GM19099 (cell line): ENCODE data around the gene CFAP53.

Experiments used
- POLR2A ChIP-seq: IDR thresholded peaks from 3 replicates; pipeline ENCODE4 v1.6.1; 2011; ENCODE audit warnings: low read depth; ENCODE audit not compliant: insufficient read length; ENCODE audit errors: extremely low read depth

The CFAP53 gene

DNA sequence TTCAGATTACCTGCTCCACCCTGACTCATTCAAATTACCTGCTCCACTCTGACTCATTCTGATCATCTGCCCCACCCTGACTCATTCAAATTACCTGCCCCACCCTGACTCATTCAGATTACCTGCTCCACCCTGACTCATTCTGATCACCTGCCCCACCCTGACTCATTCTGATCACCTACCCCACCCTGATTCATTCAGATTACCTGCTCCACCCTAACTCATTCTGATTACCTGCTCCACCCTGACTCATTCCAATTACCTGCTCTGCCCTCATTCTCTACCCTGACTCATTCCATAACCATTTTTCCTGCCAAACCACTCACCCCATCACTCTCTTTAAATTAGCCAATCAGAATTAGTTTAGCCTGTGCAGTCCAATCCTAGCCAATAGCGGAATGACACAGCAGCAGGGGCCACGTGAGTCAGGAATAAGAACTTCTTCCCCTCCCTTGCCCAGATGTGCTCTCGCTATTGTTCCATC lies 26.2 kb downstream of the CFAP53 start:
- no peak for TF ChIP-seq POLR2A

DNA sequence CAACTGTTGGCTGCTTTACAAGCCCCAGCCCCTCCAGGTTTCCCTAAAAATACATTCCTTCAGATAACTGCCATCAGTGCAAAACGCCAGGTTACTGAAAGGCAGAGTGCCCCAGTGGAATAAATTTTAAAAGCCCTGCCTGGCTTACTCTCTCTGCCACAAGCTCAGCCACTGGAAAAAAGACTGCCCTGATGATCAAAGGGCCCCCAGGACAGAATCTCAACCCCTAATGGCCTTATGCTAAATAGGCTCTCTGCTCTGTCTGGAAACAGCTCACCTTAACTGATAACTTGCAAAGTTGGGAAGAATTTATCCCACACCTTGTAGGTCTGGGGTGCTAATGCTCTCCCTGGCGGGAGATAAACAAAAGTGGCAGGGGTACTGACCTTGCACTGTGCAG lies 33.9 kb downstream of the CFAP53 start:
- no peak for TF ChIP-seq POLR2A

DNA sequence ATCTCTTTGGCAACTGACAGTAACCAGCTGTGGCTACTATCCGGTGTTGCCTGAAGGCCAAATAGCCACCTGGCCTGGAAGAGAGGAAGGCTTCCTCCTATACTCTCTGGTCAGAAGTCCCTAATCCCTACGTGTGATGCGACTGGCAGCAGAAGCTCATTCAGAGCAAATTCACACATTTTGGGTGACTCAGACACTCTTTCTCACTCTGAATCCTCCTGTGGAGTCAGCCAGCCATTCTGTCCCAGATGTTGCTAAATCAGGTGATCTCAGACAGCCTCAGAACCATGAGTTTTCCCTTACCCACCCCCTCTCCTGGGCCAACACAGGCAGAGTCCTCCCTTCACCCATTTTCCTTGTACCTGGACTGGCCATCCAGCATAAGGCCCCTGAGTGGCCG lies 34.7 kb downstream of the CFAP53 start:
- TF ChIP-seq POLR2A, result no peak

DNA sequence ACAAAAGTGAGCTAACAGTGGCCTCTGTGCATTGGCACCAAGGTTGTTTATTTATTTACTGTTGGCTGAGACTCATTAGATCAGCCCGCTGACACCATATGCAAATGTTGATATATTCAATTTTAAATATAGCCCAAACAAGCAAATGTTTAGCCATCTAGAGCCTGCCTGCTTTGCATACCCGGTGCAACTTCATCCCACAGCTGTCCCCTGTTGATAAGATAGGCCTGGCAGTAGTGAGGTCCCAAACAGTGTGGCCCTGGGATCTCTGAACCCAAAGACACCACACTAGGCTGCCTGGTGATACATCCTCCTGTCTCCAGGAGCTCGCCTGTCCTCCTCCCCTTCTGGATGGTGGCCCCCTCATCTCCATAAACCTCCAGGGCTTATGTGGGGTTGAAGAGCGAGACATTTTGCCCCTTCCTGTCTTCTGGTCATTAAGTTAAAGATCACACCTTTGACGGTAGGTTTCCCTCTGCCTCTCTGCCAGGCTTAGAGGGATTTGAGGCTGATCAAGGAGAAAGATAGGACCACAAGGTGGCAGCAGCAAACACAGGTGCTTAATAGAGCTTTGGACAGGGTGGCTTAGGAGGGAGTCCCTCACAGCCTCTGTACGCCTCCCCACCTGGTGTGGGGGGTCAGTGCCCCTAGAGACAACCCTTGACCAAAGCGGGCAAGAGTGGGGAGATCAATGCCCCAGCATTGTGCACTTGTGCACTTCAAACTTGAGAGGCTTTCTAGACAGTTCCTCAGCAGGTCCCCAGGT lies 47.7 kb downstream of the CFAP53 start:
- TF ChIP-seq POLR2A, result no peak

DNA sequence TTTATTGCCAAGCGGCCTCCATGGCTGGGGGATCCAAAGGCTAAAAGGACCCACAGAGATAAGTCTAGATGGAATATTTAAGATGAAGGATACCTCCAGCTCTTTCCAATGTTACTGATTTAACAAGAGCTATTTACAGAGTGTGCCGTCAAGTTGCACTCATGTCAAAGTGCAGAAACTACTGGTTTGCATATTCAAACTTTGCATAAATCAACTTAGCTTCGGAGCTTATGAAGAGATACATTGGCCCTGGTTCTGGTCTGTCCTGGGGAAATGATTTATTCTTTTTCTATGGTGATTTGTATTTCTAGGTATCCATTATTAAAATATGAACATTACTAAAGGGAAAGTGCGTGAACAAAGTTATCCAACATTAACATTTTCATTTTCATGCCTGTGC lies 57.0 kb downstream of the CFAP53 start:
- TF ChIP-seq POLR2A, result no peak

DNA sequence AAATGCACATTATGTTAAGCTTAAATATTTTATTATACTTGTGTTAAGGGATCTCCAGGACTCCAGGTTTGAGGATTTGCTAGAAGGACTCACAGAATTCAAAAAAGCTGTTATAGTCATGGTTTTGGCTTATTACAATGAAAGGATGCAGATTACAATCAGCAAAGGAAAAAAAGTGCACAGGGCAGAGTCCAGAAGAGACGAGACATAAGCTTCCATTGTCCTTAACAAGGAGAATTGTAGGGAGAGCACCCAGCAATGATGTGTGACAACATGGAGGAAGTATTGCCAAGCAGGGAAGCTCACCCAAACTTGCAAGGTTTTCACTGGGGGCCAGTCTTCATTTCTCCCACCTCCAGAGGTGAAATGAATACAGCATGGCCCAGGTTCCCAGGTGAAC lies 58.6 kb downstream of the CFAP53 start:
- no peak for TF ChIP-seq POLR2A

DNA sequence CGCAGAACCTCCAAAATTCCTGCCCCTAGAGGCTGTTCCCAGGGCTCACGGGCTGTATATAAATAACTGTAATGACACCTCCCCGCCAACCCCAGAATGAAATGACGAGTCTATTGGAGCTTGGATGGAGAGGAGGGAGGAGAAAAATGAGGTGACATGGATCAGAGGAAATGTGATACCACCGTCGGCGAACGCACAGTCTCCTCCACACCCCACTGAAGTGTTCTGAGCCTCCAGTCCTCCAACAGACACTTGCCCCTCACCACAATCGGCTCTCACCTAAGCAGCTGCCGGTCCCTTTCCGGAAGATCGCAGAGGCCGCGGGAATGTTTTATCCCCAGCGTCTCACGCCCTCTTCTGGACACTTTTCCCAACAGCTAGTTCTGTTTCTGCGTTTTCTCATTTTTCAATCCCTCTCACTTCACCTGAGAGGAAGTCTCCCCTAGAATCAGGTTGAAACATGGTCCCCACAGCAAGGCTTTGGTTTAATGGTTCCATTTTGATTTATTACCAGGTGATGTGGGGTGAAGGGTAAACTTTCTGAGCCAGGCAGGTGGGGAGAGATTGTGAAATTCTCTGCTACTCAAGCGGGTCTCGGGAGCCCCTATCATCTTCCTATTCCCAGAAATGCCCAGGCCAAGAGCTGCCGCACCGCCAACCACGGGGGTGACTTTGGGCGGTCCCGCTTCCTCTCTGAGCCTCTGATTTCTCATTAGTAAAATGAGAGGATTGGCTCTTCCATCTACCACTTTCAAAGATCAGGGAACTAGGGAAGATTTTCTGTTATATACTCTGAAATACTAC lies 62.3 kb downstream of the CFAP53 start:
- no peak for TF ChIP-seq POLR2A

DNA sequence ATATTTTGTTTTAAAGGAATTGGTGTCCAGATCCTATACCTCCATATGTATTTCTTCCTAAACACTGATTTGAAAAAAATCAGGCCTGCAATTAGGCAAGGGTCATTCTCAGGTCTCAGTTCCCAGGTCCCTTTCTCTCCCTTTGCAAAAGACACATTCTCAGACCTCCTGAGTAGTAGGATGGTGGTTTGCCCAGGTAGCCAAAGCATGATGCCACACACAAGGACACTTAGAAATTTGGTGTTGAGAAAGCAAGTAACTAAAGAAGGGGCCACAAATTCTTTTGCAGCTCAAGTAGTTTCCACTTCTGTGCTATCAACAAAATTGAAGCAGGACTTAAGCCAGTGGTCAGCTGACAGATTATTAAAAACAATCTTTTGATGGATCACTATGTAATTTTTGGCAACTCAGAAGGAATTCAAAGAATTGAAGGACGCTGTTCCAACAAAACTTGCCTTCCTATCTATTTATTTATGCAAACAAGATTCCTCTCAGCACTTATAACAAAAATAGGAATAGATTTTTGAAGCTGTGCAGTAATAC lies 64.7 kb downstream of the CFAP53 start:
- TF ChIP-seq POLR2A, result no peak

DNA sequence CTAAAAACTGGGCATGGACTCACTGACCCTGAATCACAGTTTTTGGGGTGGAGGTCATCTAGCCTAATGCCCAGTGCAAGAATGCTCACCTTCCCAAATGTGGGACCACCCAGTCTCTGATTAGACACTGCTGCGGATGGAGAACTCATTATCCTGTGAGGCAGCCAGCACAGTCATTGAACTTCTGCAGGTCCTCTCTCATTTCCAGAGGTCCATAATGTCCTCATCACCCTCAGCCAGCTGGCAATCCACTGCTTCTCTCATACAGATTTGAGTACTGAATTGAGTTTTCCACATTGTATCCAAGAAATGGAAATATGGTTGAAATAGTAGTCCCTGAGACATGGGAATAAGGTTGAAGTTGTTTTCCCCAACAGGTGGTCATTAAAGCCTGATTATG lies 66.4 kb downstream of the CFAP53 start:
- TF ChIP-seq POLR2A, result no peak

DNA sequence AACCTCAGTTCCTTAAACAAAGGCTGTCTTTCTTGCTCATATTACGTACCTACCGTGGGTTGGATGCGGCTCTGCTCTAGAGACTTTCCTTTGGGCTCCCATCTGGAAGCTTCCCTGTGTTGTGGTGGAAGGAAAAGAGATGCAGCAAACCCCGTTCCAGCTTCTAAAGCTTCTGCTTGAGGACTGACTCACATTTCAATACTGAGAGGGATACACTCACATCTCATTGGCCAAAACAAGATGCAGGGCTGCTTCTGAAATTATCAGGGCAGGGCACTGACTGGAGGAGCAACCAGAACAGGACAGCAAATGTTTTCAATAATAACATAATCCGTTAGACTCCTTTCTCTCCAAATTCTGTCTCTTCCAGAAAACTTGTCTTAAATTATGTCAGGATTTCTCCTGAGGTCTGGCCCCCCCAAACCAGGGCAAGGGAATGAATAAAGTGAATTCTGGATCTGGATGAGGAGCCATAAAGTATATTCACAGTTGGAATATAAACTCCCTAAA lies 66.9 kb downstream of the CFAP53 start:
- no peak for TF ChIP-seq POLR2A

DNA sequence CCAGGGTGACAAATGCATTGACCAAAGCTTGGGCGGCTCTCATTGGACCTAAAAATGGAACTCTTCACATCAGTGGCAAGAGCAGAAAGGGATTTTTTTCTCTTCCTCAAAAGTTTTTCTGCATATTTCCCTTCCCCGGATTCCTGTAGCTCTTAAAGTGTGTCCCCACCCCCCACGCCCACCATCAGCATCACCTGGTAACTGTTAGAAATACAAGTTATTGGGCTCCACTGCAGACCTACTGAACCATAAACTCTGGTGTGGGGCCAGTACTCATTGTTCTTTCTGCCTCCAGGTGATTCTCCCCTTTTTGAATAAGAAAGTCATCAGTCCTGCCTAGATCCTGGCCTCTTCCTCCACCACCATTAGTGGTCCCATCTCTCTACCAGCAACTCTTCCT lies 70.0 kb downstream of the CFAP53 start:
- no peak for TF ChIP-seq POLR2A

DNA sequence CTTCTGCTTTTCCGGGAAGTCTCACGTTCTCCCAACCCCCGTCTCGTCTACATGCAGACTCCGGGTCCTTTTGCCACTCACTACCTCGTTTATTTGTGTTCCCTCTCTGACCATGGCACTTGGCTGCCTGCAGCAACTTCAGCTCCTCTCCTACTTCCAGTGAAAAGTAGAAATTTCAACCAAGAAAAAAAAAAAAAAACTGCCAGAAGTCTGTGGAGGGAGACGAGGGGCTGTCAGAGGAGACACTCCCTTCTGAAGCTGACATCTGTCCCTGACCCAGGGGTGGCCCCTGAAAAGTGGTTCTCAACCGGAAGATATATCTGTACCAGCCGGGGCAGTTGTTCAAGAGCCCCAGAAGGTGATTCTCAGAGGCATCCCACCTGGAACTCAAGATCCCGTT lies 70.6 kb downstream of the CFAP53 start:
- no peak for TF ChIP-seq POLR2A

DNA sequence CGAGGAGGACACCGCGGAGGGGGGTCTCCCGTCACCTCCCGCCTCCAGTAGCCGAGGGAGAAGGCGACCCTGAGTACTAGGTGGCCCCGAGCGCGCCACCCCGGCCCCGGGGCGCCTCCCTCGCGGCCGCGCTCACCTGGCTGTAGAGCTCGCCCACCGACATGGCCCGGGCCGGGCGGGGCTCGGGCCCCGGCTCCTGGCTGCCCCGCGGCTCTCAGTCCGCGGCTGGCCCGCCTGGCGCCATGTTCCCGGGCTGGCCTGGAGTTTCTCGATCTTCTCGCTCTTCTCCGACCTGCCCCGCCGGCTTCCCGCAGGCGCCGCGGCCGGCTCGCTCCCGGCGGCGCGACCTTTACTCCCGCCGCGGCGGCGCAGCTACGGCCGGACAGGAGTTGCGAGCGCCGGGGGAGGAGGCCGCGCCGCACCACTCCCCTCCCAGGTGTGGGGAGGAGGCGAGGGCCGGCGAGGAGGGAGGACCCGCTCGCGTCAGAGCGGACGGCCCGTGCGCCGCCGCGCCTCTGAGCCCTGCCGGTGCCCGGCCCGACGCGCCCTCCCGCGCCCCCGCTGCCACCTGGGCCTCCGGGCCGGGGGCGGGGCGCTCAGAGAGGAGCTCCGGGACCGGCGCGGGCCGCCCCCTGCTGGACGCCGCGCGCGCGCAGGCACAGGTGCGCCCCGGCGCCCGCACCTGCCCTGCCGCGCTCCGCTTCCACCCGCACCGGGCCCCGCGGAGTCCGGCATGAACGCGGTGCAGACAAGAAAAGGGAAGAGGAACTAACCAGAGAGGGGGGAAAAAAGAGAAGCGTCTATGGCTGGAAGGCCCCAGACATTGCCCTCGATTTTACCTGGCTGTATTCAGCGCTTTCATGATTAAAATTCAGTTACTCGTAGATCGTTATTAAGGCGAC lies 71.4 kb downstream of the CFAP53 start, which contains the start of gene MYO5B:
Gene MYO5B, minus strand, starts transcription at position 517 of the 902 bp plus-strand sequence. Its CDS starts 354 bp downstream, at position 163.
- TF ChIP-seq POLR2A, result no peak

DNA sequence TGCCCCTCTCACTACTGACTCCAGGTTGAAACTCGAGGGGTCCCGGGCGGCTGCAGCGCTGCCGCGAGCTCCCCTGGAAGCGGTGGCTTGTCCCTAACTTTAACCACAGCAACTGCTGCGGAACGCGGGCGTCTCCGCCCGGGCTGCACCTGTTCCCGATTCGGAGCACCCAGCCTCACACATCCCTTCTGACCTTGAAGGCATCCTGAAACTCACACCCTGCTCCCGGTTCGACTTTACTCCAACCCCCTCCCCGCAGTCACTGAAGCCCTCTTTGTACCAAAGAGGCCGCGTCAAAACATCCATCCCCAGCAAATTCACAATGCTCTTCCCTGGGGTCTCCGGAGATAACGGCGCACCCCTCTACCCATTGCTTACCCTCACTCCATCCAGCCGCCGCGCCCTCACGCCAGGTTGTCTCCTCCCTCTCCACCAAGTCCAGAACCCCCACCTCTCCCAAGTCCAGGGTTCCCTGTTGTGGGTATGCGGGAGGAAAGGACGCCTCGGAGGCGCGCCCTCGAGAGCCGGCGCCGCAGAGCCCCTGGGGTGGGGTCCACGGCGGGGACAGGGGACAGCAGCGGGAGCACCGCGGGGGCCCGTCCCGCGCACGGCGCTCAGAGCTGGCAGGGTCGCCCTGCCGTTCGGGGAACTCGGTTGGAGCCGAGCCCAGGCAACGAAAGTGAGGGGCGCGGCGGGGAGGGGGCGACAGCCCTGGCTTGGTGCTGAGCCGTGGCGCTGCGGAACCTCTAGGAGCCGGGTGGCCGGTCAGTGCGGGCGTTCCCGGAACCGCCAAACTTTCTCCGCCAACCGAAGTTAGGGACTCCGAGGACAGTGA lies 72.3 kb downstream of the CFAP53 start:
- TF ChIP-seq POLR2A, result no peak
